Neuronal stem cell (in vitro differentiated cells): ENCODE measurements around the gene BCAS3.
"Not testable (repeated sequence)": the region's sequence is repeated elsewhere in the genome, so short reads cannot be mapped to it uniquely, and the experiment has no call there.

Source experiments
- DNase-seq: peaks from one replicate; pipeline ENCODE4 v3.0.0-alpha.2; 2013; ENCODE audit warnings: low spot score
- H2AFZ ChIP-seq: one replicate; pipeline ENCODE4 v1.6.1; 2013; ENCODE audit warnings: mild to moderate bottlenecking, low read length, inconsistent platforms
- H2AK5ac ChIP-seq: 2 replicates; pipeline ENCODE4 v1.6.1; 2013; ENCODE audit warnings: low read depth, mild to moderate bottlenecking, inconsistent platforms, low read length, moderate library complexity, mixed read lengths
- H2BK120ac ChIP-seq: 2 replicates; pipeline ENCODE4 v1.6.1; 2013; ENCODE audit warnings: low read depth, mild to moderate bottlenecking, inconsistent platforms, low read length, moderate library complexity, mixed read lengths
- H2BK12ac ChIP-seq: one replicate; pipeline ENCODE4 v1.6.1; 2013; ENCODE audit warnings: low read length, inconsistent platforms
- H2BK15ac ChIP-seq: 2 replicates; pipeline ENCODE4 v1.6.1; 2013; ENCODE audit warnings: mild to moderate bottlenecking, low read length, inconsistent platforms, mixed read lengths
- H2BK5ac ChIP-seq: one replicate; pipeline ENCODE4 v1.6.1; 2013; ENCODE audit warnings: inconsistent platforms, mild to moderate bottlenecking, low read length, moderate library complexity
- H3K14ac ChIP-seq: one replicate; pipeline ENCODE4 v1.6.1; 2013; ENCODE audit warnings: low read length, inconsistent platforms
- H3K18ac ChIP-seq: 2 replicates; pipeline ENCODE4 v1.6.1; 2013; ENCODE audit warnings: low read length, inconsistent platforms
- H3K23ac ChIP-seq: 2 replicates; pipeline ENCODE4 v1.6.1; 2013; ENCODE audit warnings: low read depth, mild to moderate bottlenecking, mixed read lengths, low read length, inconsistent platforms; ENCODE audit not compliant: poor library complexity
- H3K27ac ChIP-seq: replicated peaks from 3 replicates; pipeline ENCODE4 v1.5.1; 2013; ENCODE audit warnings: low read length, inconsistent platforms
- H3K27me3 ChIP-seq, 3 experiments: 2 replicates each; pipeline ENCODE4 v1.6.1; 2013; ENCODE audit warnings: low read length in 3 of 3, mild to moderate bottlenecking in 2 of 3, inconsistent platforms in 1 of 3, low read depth in 1 of 3, mixed read lengths in 1 of 3, moderate library complexity in 1 of 3; ENCODE audit not compliant: control insufficient read depth in 3 of 3, insufficient read depth in 3 of 3
- H3K36me3 ChIP-seq, 2 donors: replicated peaks in 1 of 2; 2 replicates each; pipeline ENCODE4 v1.6.1; 2013; ENCODE audit warnings: low read length in 2 of 2; ENCODE audit not compliant: control insufficient read depth in 2 of 2, insufficient read depth in 2 of 2
- H3K4ac ChIP-seq: 2 replicates; pipeline ENCODE4 v1.6.1; 2013; ENCODE audit warnings: inconsistent platforms, mild to moderate bottlenecking, low read length, moderate library complexity
- H3K4me1 ChIP-seq, 2 donors: 1 replicate in 1 of 2; 2 replicates in 1 of 2; pipeline ENCODE4 v1.6.1; 2013; ENCODE audit warnings: low read length in 2 of 2, low read depth in 1 of 2; ENCODE audit not compliant: control insufficient read depth in 2 of 2, insufficient read depth in 1 of 2
- H3K4me2 ChIP-seq: one replicate; pipeline ENCODE4 v1.6.1; 2013; ENCODE audit warnings: mild to moderate bottlenecking, low read length, inconsistent platforms; ENCODE audit not compliant: insufficient read depth, poor library complexity, severe bottlenecking
- H3K4me3 ChIP-seq, 2 donors: 2 replicates each; pipeline ENCODE4 v1.5.1; 2013; ENCODE audit warnings: low read length in 2 of 2, mild to moderate bottlenecking in 2 of 2, inconsistent platforms in 1 of 2, moderate library complexity in 1 of 2
- H3K79me1 ChIP-seq: one replicate; pipeline ENCODE4 v1.6.1; 2013; ENCODE audit warnings: low read depth, mild to moderate bottlenecking, inconsistent platforms, low read length, moderate library complexity
- H3K9ac ChIP-seq: one replicate; pipeline ENCODE4 v1.6.1; 2013; ENCODE audit warnings: mild to moderate bottlenecking, low read depth, low read length, inconsistent platforms; ENCODE audit not compliant: poor library complexity
- H3K9me3 ChIP-seq, 2 donors: replicated peaks in 1 of 2; 2 replicates each; pipeline versions ENCODE3 to v1.6.1; 2013; ENCODE audit warnings: low read length in 2 of 2, mild to moderate bottlenecking in 2 of 2, inconsistent platforms in 1 of 2, low read depth in 1 of 2, mixed read lengths in 1 of 2, moderate library complexity in 1 of 2; ENCODE audit not compliant: control insufficient read depth in 2 of 2, insufficient read depth in 1 of 2
- H4K8ac ChIP-seq: one replicate; pipeline ENCODE4 v1.6.1; 2013; ENCODE audit warnings: low read depth, mild to moderate bottlenecking, inconsistent platforms, low read length, moderate library complexity
- H4K91ac ChIP-seq: one replicate; pipeline ENCODE4 v1.6.1; 2013; ENCODE audit warnings: low read length, low read depth, mild to moderate bottlenecking, inconsistent platforms; ENCODE audit not compliant: poor library complexity
- WGBS, 2 donors: extraction: QIAGEN DNeasy Blood & Tissue Kit; methylation state at CpG; one replicate each; pipeline ENCODE4 v1.1.7; 2013; ENCODE audit warnings: missing lambda C conversion rate in 2 of 2, mixed read lengths in 1 of 2; ENCODE audit not compliant: insufficient read length in 2 of 2, insufficient replicate concordance in 1 of 2; ENCODE audit errors: extremely low coverage in 2 of 2; 5-methylcytosine and 5-hydroxymethylcytosine counted together

The BCAS3 gene

DNA sequence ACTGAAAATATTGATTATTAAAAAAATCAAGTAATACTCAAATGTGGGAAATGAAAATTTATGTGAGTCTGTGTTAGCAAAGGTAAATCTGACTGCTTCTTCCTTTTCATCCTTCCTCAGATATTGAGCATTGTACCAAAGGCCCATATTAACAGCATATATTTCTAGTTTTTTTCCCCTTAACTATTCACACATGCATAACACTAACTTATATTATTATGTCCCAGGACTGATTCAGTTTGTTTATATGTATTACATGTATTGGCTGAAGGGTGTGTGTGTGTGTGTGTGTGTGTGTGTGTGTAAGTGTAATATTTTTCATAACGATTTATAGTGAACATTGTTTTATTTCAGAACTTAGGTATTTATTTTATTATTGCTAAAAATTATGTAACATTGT is 74.2 kb downstream of the BCAS3 start:
- Histone ChIP-seq H3K27ac (no peak overlapping the region), H3K18ac (no peak overlapping the region), H2BK5ac (no peak overlapping the region), H3K4me3 (no peak overlapping the region), H2BK12ac (no peak overlapping the region), H2BK120ac (no peak overlapping the region), H3K23ac (no peak overlapping the region), H2BK15ac (no peak overlapping the region), H3K4me1 (peaks cover 6 to 9% of the 10 kb centered on the region in 2 donors), H3K9me3 (peaks cover 0 to 9% of the 10 kb centered on the region in 2 donors), H3K27me3 (no peaks in the 10 kb centered on the region), H2AFZ (no peak overlapping the region), H2AK5ac (no peak overlapping the region), H3K79me1 (no peaks in the 10 kb centered on the region), H4K8ac (no peak overlapping the region), H3K4ac (no peak overlapping the region), H3K14ac (no peak overlapping the region), H4K91ac (no peak overlapping the region), H3K9ac (no peak overlapping the region), H3K36me3 (no peaks in the 10 kb centered on the region), H3K4me2 (no peak overlapping the region)
- DNase-seq: no peak
- WGBS, 2 donors: no CpG with 5 or more reads among the region's 1 CpG

- H3K18ac ChIP-seq: no peak overlapping the region
- H4K91ac ChIP-seq: no peak overlapping the region
- no peak overlapping the region for H2BK120ac ChIP-seq
- H3K23ac ChIP-seq: no peak overlapping the region
- no peak overlapping the region for H3K4me2 ChIP-seq
- H2BK12ac ChIP-seq: no peak overlapping the region
- no peak overlapping the region for H3K14ac ChIP-seq
- no peaks in the 10 kb centered on the region for H3K27me3 ChIP-seq
- peaks cover 0 to 2% of the 10 kb centered on the region in 2 donors for H3K4me1 ChIP-seq
- peaks cover 0 to 9% of the 10 kb centered on the region in 2 donors for H3K9me3 ChIP-seq
- H2BK15ac ChIP-seq: no peak overlapping the region
- no peaks in the 10 kb centered on the region for H3K36me3 ChIP-seq
- H3K4ac ChIP-seq: no peak overlapping the region
- H2AK5ac ChIP-seq: no peak overlapping the region
- no peak for DNase-seq
- no CpG with 5 or more reads among the region's 8 CpGs for WGBS, 2 donors
- H3K27ac ChIP-seq: no peak overlapping the region
- H3K9ac ChIP-seq: no peak overlapping the region
- no peak overlapping the region for H2BK5ac ChIP-seq
- no peak overlapping the region for H3K4me3 ChIP-seq
- H3K79me1 ChIP-seq: no peaks in the 10 kb centered on the region
- no peak overlapping the region for H2AFZ ChIP-seq
- no peak overlapping the region for H4K8ac ChIP-seq
These were observed 75.4 kb downstream of the BCAS3 start for GRCh38 chr17:60752873-60753577.

DNA sequence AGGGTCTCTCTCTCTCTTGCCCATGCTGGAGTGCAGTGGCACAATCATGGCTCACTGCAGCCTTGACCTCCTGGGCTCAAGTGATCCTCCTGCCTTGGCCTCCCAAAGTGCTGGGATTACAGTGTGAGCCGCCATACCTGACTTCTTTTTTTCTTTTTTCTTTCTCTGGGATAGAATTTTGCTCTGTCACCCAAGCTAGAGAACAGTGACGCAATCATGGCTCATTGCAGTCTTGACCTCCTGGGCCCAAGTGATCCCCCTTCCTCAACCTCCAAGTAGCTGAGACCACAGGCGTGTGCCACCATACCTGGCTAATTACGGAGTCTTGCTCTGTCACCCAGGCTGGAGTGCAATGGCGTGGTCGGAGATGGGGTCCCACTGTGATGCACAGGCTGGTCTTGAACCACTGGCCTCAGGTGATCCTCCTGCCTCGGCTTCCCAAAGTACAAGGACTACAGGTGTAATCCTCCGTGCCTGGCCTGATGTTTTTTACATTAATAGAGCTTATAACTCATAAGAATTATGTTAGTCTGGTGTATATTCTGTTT is 76.5 kb downstream of the BCAS3 start:
- Histone ChIP-seq H3K4ac (no peak overlapping the region), H3K9me3 (peaks cover 0 to 9% of the 10 kb centered on the region in 2 donors), H2BK120ac (no peak overlapping the region), H4K8ac (no peak overlapping the region), H3K36me3 (no peaks in the 10 kb centered on the region), H3K9ac (no peak overlapping the region), H3K27me3 (no peaks in the 10 kb centered on the region), H2BK12ac (no peak overlapping the region), H2BK5ac (no peak overlapping the region), H2AFZ (no peak overlapping the region), H3K27ac (no peak overlapping the region), H3K4me2 (no peak overlapping the region), H2AK5ac (no peak overlapping the region), H3K23ac (no peak overlapping the region), H3K4me1 (no peaks in the 10 kb centered on the region), H3K14ac (no peak overlapping the region), H3K79me1 (no peaks in the 10 kb centered on the region), H3K18ac (no peak overlapping the region), H3K4me3 (no peak overlapping the region), H2BK15ac (no peak overlapping the region), H4K91ac (no peak overlapping the region)
- no CpG with 5 or more reads among the region's 8 CpGs for WGBS, 2 donors
- no peak for DNase-seq

DNA sequence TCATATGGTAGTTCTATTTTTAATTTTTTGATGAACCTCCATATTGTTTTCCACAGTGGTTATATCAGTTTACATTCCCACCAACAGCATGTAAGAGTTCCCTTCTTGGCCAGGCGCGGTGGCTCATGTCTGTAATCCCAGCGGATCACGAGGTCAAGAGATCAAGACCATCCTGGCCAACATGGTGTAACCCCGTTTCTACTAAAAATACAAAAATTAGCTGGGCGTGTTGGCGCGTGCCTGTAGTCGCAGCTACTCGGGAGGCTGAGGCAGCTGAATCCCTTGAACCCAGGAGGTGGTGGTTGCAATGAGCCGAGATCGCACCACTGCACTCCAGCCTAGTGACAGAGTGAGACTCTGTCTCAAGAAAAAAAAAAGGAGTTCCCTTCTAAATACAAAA is 79.1 kb downstream of the BCAS3 start:
- H2BK5ac ChIP-seq, H2BK120ac ChIP-seq, H2AK5ac ChIP-seq, H3K14ac ChIP-seq, H3K4me1 ChIP-seq, H2AFZ ChIP-seq, H2BK15ac ChIP-seq, DNase-seq, H3K79me1 ChIP-seq, H3K27me3 ChIP-seq, H3K23ac ChIP-seq, H2BK12ac ChIP-seq, H3K4ac ChIP-seq, H4K8ac ChIP-seq, H3K36me3 ChIP-seq, H3K9me3 ChIP-seq, H3K9ac ChIP-seq, H3K18ac ChIP-seq, H3K4me2 ChIP-seq, H4K91ac ChIP-seq, H3K4me3 ChIP-seq, H3K27ac ChIP-seq: not testable (repeated sequence)
- WGBS, 2 donors: no CpG with 5 or more reads among the region's 12 CpGs
